H1 (cell line): ENCODE results near the gene MRPS18B. TPM values are rescaled to one million over a fixed set of nuclear protein-coding genes. Genes with fewer than 3 reads are reported as not detected.

Experiments used
- CTCF ChIA-PET: fragments of 300-600 bp; sonication (Branson Sonifier 250); formaldehyde crosslinking; loops from one replicate; lab custom pipeline; 2021; ENCODE audit not compliant: partially characterized antibody; lab: Charles Lee
- POLR2A ChIA-PET: fragments of 300-600 bp; sonication (Branson Sonifier 250); formaldehyde crosslinking; loops from one replicate; lab custom pipeline; 2021; ENCODE audit warnings: inconsistent platforms; ENCODE audit not compliant: partially characterized antibody; lab: Charles Lee
- DNase-seq, 2 experiments: peaks; one replicate each; pipeline versions ENCODE4 v3.0.0 to v3.0.0-alpha.2; 2010 to 2022; ENCODE audit warnings: low spot score in 2 of 2, low read depth in 1 of 2, mixed read lengths in 1 of 2
- FAIRE-seq: peaks from 2 replicates; lab custom pipeline; 2011; peaks lifted over from hg19 to GRCh38; lab: Jason Lieb, UNC
- H2AFZ ChIP-seq: 2 replicates; pipeline ENCODE4 v1.8.1; 2012; ENCODE audit warnings: low read length, inconsistent platforms
- H2AK5ac ChIP-seq: 2 replicates; pipeline ENCODE4 v1.6.1; 2013; ENCODE audit warnings: low read depth, low read length
- H2BK120ac ChIP-seq: replicated peaks from 2 replicates; pipeline ENCODE3; 2013; ENCODE audit warnings: low read depth, low read length, inconsistent platforms
- H2BK12ac ChIP-seq: 2 replicates; pipeline ENCODE4 v1.6.1; 2013; ENCODE audit warnings: low read depth, low read length
- H2BK15ac ChIP-seq: 2 replicates; pipeline ENCODE4 v1.6.1; 2013; ENCODE audit warnings: low read length
- H2BK20ac ChIP-seq: 2 replicates; pipeline ENCODE4 v1.6.1; 2013; ENCODE audit warnings: low read length
- H2BK5ac ChIP-seq: 2 replicates; pipeline ENCODE4 v1.6.1; 2013; ENCODE audit warnings: low read depth, low read length
- H3K14ac ChIP-seq: 2 replicates; pipeline ENCODE4 v1.6.1; 2013; ENCODE audit warnings: inconsistent platforms; ENCODE audit not compliant: insufficient read length
- H3K18ac ChIP-seq: 2 replicates; pipeline ENCODE4 v1.6.1; 2013; ENCODE audit warnings: low read length; ENCODE audit errors: extremely low read depth
- H3K23ac ChIP-seq: 2 replicates; pipeline ENCODE4 v1.6.1; 2013; ENCODE audit warnings: inconsistent platforms; ENCODE audit not compliant: insufficient read length
- H3K23me2 ChIP-seq: 2 replicates; pipeline ENCODE4 v1.6.1; 2013; ENCODE audit warnings: low read depth, low read length
- H3K27ac ChIP-seq: 2 replicates; pipeline ENCODE4 v1.6.1; 2011; ENCODE audit warnings: low read depth, low read length, inconsistent platforms
- H3K27me3 ChIP-seq, 4 experiments: replicated peaks in 1 of 4; 1 replicate in 1 of 4; 2 replicates in 3 of 4; pipeline versions ENCODE4 v1.6.1 to v1.8.1; 2011 to 2013; ENCODE audit warnings: low read length in 3 of 4, mild to moderate bottlenecking in 3 of 4, inconsistent platforms in 2 of 4, mixed read lengths in 2 of 4, moderate library complexity in 1 of 4; ENCODE audit not compliant: control insufficient read depth in 3 of 4, insufficient read depth in 3 of 4; ENCODE audit errors: extremely low read depth in 1 of 4
- H3K36me3 ChIP-seq, 4 experiments: 2 replicates each; pipeline versions ENCODE4 v1.6.1 to v1.8.1; 2011 to 2013; ENCODE audit warnings: mild to moderate bottlenecking in 4 of 4, low read length in 3 of 4, moderate library complexity in 2 of 4, control low read depth in 1 of 4, inconsistent platforms in 1 of 4; ENCODE audit not compliant: insufficient read depth in 4 of 4, control insufficient read depth in 2 of 4
- H3K4ac ChIP-seq: replicated peaks from 2 replicates; pipeline ENCODE3; 2013; ENCODE audit warnings: low read length, low read depth, mixed read lengths, inconsistent platforms; ENCODE audit not compliant: insufficient read length
- H3K4me1 ChIP-seq, 4 experiments: replicated peaks in 1 of 4; 1 replicate in 1 of 4; 2 replicates in 3 of 4; pipeline versions ENCODE4 v1.6.1 to v1.8.1; 2011 to 2013; ENCODE audit warnings: low read length in 3 of 4, inconsistent platforms in 2 of 4, mixed read lengths in 1 of 4; ENCODE audit not compliant: insufficient read depth in 4 of 4, control insufficient read depth in 3 of 4
- H3K4me2 ChIP-seq, 2 experiments: 2 replicates each; pipeline versions ENCODE4 v1.6.1 to v1.8.1; 2011 to 2013; ENCODE audit warnings: low read depth in 2 of 2, low read length in 2 of 2, control low read depth in 1 of 2, inconsistent platforms in 1 of 2, mild to moderate bottlenecking in 1 of 2; ENCODE audit not compliant: insufficient read depth in 1 of 2
- H3K4me3 ChIP-seq, 4 experiments: fragments of 200-600, 300-600 bp in 1 of 4; sonication (generic), shearing (Covaris generic), sonication (Bioruptor Twin) in 1 of 4; 2 replicates each; pipeline versions ENCODE4 v1.5.1 to v1.8.1; 2011 to 2016; ENCODE audit warnings: low read length in 4 of 4, low read depth in 3 of 4, control low read depth in 2 of 4, inconsistent platforms in 2 of 4, mild to moderate bottlenecking in 2 of 4, mixed read lengths in 1 of 4, moderate library complexity in 1 of 4; ENCODE audit not compliant: insufficient read depth in 2 of 4; ENCODE audit errors: extremely low read depth in 1 of 4
- H3K56ac ChIP-seq: replicated peaks from 2 replicates; pipeline ENCODE3; 2013; ENCODE audit warnings: low read depth, mild to moderate bottlenecking, mixed read lengths, low read length, inconsistent platforms; ENCODE audit not compliant: insufficient read length
- H3K79me1 ChIP-seq: 2 replicates; pipeline ENCODE4 v1.6.1; 2013; ENCODE audit warnings: low read depth, low read length, control low read depth
- H3K79me2 ChIP-seq, 2 experiments: 2 replicates each; pipeline versions ENCODE4 v1.6.1 to v1.8.1; 2012 to 2013; ENCODE audit warnings: low read length in 2 of 2, mild to moderate bottlenecking in 2 of 2, inconsistent platforms in 1 of 2; ENCODE audit not compliant: insufficient read depth in 2 of 2, control insufficient read depth in 1 of 2
- H3K9ac ChIP-seq, 4 experiments: replicated peaks in 1 of 4; 1 replicate in 1 of 4; 2 replicates in 3 of 4; pipeline versions ENCODE4 v1.6.1 to v1.8.1; 2011 to 2013; ENCODE audit warnings: low read depth in 3 of 4, low read length in 3 of 4, control low read depth in 2 of 4, mild to moderate bottlenecking in 2 of 4, moderate library complexity in 2 of 4, inconsistent platforms in 1 of 4; ENCODE audit errors: extremely low read depth in 1 of 4
- H3K9me3 ChIP-seq, 2 experiments: 2 replicates each; pipeline versions ENCODE4 v1.6.1 to v1.8.1; 2012 to 2013; ENCODE audit warnings: mild to moderate bottlenecking in 2 of 2, moderate library complexity in 2 of 2, control low read depth in 1 of 2, inconsistent platforms in 1 of 2, low read depth in 1 of 2, low read length in 1 of 2, mixed read lengths in 1 of 2; ENCODE audit not compliant: insufficient read depth in 2 of 2
- H4K20me1 ChIP-seq, 2 experiments: replicated peaks in 1 of 2; 2 replicates each; pipeline versions ENCODE3 to v1.8.1; 2011 to 2013; ENCODE audit warnings: inconsistent platforms in 2 of 2, low read length in 2 of 2, mild to moderate bottlenecking in 1 of 2; ENCODE audit not compliant: insufficient read depth in 2 of 2, control insufficient read depth in 1 of 2
- H4K5ac ChIP-seq: 2 replicates; pipeline ENCODE4 v1.6.1; 2013; ENCODE audit warnings: low read length, low read depth, mixed read lengths, inconsistent platforms; ENCODE audit not compliant: insufficient read length
- H4K8ac ChIP-seq: 2 replicates; pipeline ENCODE4 v1.8.0; 2013; ENCODE audit warnings: mild to moderate bottlenecking, moderate library complexity, low read length, inconsistent platforms; ENCODE audit not compliant: insufficient read depth; ENCODE audit errors: extremely low read depth
- H4K91ac ChIP-seq: replicated peaks from 2 replicates; pipeline ENCODE3; 2013; ENCODE audit warnings: low read length, mixed read lengths, inconsistent platforms; ENCODE audit not compliant: insufficient read length
- CHD1 ChIP-seq: IDR thresholded peaks from 2 replicates; pipeline ENCODE4 v1.6.1; 2012; ENCODE audit warnings: low read depth, low read length, improper control_type of control experiment
- E2F6 ChIP-seq: IDR thresholded peaks from 2 replicates; pipeline ENCODE4 v1.6.1; 2012; ENCODE audit warnings: inconsistent platforms
- FOSL1 ChIP-seq: IDR thresholded peaks from 2 replicates; pipeline ENCODE4 v1.6.1; 2011; ENCODE audit warnings: mild to moderate bottlenecking, low read depth, low read length, moderate library complexity; ENCODE audit not compliant: insufficient read depth
- JUN ChIP-seq: IDR thresholded peaks from 2 replicates; pipeline ENCODE4 v1.6.1; 2011; ENCODE audit warnings: low read depth, mild to moderate bottlenecking, improper control_type of control experiment, low read length
- KDM4A ChIP-seq: IDR thresholded peaks from one replicate; pipeline ENCODE4 v1.7.1; 2012; ENCODE audit warnings: low read depth, mild to moderate bottlenecking, moderate library complexity, low read length, inconsistent platforms; ENCODE audit not compliant: severe bottlenecking
- SAP30 ChIP-seq: fragments of 300-600 bp; sonication (generic); IDR thresholded peaks from 2 replicates; pipeline ENCODE4 v1.7.1; 2012; ENCODE audit warnings: low read length, moderate library complexity, mild to moderate bottlenecking, inconsistent platforms; ENCODE audit not compliant: insufficient read depth, insufficient replicate concordance
- SIRT6 ChIP-seq: IDR thresholded peaks from one replicate; pipeline ENCODE4 v1.7.1; 2012; ENCODE audit warnings: low read length, inconsistent platforms
- WGBS, 2 experiments: shearing (Covaris generic) in 1 of 2; methylation state at CpG; one replicate each; pipeline versions ENCODE4 v1.1.6 to v1.1.7; 2013 to 2015; ENCODE audit warnings: low lambda C conversion rate in 2 of 2, mixed read lengths in 2 of 2, inconsistent platforms in 1 of 2, low coverage in 1 of 2, missing lambda C conversion rate in 1 of 2; ENCODE audit not compliant: insufficient replicate concordance in 2 of 2, insufficient coverage in 1 of 2, insufficient read length in 1 of 2; ENCODE audit errors: extremely low coverage in 1 of 2, missing lambda C conversion rate in 1 of 2; 5-methylcytosine and 5-hydroxymethylcytosine counted together
- long read RNA-seq, 2 experiments: library from RNA in 1 of 2; library from capped mRNA in 1 of 2; stranded (forward); transcript quantifications; one replicate each; pipeline ENCODE4 v2.0.0, GENCODE V29; 2021; ENCODE audit warnings: inconsistent platforms in 1 of 2
- polyA minus RNA-seq, 3 experiments: library from RNA; depleted of rRNA, polyadenylated mRNA; stranded (reverse); fragments of >200 nt; gene quantifications; 1 replicate in 2 of 3; 2 replicates in 1 of 3; pipeline ENCODE4 v1.2.3, GENCODE V29; 2011
- polyA plus RNA-seq, 7 experiments: library from polyadenylated mRNA; depleted of rRNA in 3 of 7; stranded (reverse) in 5 of 7; unstranded in 2 of 7; fragments of >200 nt in 5 of 7; fragments of 200-250 nt in 2 of 7; gene quantifications; 1 replicate in 5 of 7; 2 replicates in 1 of 7; 4 replicates in 1 of 7; pipeline versions ENCODE4 v1.2.1 to v1.2.3, GENCODE V29; 2011 to 2013; ENCODE audit warnings: missing spikeins in 2 of 7, mixed read lengths in 2 of 7
- total RNA-seq: library from RNA; stranded (reverse); fragmentation: NEBNext Ultra II Directional; extraction: Animal tissue kit (Norgen Biotek cat#: 25700); gene quantifications from 2 replicates; pipeline ENCODE4 v1.2.1, GENCODE V29; 2021

MRPS18B gene
- total RNA-seq (57.8 and 60.7 TPM in 2 replicates), polyA plus RNA-seq (2011; rRNA removed) (75.8 and 83.3 TPM in 2 replicates), polyA minus RNA-seq (2011; rRNA and poly(A)+ RNA removed) (69.9 and 81.4 TPM in 2 replicates)
- polyA plus RNA-seq (2011; cell fraction: cytosol; rRNA removed), result 85.9 TPM
- 59.8 TPM for polyA plus RNA-seq (2011; cell fraction: nucleus; rRNA removed)
- polyA plus RNA-seq (2012, experiment 1 of 2), result 57.4 to 62.5 TPM (median 60.3 TPM) in 4 replicates
- 75.9 TPM for polyA plus RNA-seq (2012, experiment 2 of 2)
- polyA plus RNA-seq (2013, experiment 1 of 2), result 54.3 TPM
- 49.2 TPM for polyA plus RNA-seq (2013, experiment 2 of 2)
- 47.1 TPM for polyA minus RNA-seq (2011; cell fraction: cytosol; rRNA and poly(A)+ RNA removed)
- 20.3 TPM for polyA minus RNA-seq (2011; cell fraction: nucleus; rRNA and poly(A)+ RNA removed)
- long read RNA-seq, experiment 1, transcript MRPS18B-206 (7 exons, 1,532 nt), result major isoform, 40 of 73 reads
- long read RNA-seq, experiment 1, partial matches to known transcripts, result 29 of 73 reads
- long read RNA-seq, experiment 1, other reads (novel, unspliced or antisense), result 3 of 73 reads
- long read RNA-seq, experiment 2, transcript MRPS18B-206 (7 exons, 1,532 nt), result major isoform, 197 of 210 reads
- long read RNA-seq, experiment 2, partial matches to known transcripts, result 1 of 210 reads
- long read RNA-seq, experiment 2, other reads (novel, unspliced or antisense), result 12 of 210 reads

- POLR2A ChIA-PET, result interaction anchor here (0.6 to 3.8 kb wide), 45 partner anchors 8 to 607 kb away, joined by 3 to 43 read pairs (median 4); partner anchors contain the start of genes ABCF1, ATAT1, C6orf136 and DHX16
- peaks cover 9 to 45% (median 22%) of the 10 kb centered on the region in 4 experiments for H3K36me3 ChIP-seq
- peak; percentile 41; the same call in 1 of the 2 replicates for TF ChIP-seq E2F6
- no peak for TF ChIP-seq FOSL1
- TF ChIP-seq KDM4A, result peak; percentile 29
- no peak for TF ChIP-seq JUN
- no peak for TF ChIP-seq SIRT6
- TF ChIP-seq CHD1, result peak; percentile 14; the same call in 1 of the 2 replicates
- peak; percentile 99 for TF ChIP-seq SAP30
Observed at GRCh38 chr6:30617565-30618269, at the start of gene MRPS18B. TSS of gene MRPS18B (plus strand) at chr6:30617840. CDS start at chr6:30617866, 26 bp downstream.

More at GRCh38 chr6:30617565-30618269, at the start of gene MRPS18B:
- 1% methylated on average over 34 of the region's 34 CpGs; no CpG with 5 or more reads in 1 of the 2 experiments for WGBS, 2 experiments
- Histone ChIP-seq H3K9me3 (no peaks in the 10 kb centered on the region), H3K14ac (no peak within 1 kb of the TSS), H4K5ac (peak within 1 kb of the TSS; percentile 86), H4K8ac (peak within 1 kb of the TSS; percentile 97; the same call in 1 of the 2 replicates), H3K79me1 (peaks cover 6% of the 10 kb centered on the region; the same call in 1 of the 2 replicates), H3K27me3 (no peaks in the 10 kb centered on the region), H2BK120ac (peak within 1 kb of the TSS; percentile 16), H3K4ac (peak within 1 kb of the TSS; percentile 20), H2BK15ac (peak within 1 kb of the TSS; percentile 88; the same call in 1 of the 2 replicates), H3K9ac (peak within 1 kb of the TSS; percentile 99 to 100 (median 100)), H3K4me3 (peak within 1 kb of the TSS; percentile 90 to 97 (median 96)), H2BK5ac (peak within 1 kb of the TSS; percentile 97), H3K23ac (no peak within 1 kb of the TSS), H4K20me1 (peaks cover 0 to 2% of the 10 kb centered on the region in 2 experiments), H3K4me1 (peaks cover 0 to 6% (median 4%) of the 10 kb centered on the region in 4 experiments; a peak in 4 of 7 replicates), H2BK12ac (peak within 1 kb of the TSS; percentile 99), H3K27ac (peak within 1 kb of the TSS; percentile 99), H4K91ac (peak within 1 kb of the TSS; percentile 67), H3K56ac (peak within 1 kb of the TSS; percentile 57), H3K18ac (peak within 1 kb of the TSS; percentile 95), H2AK5ac (peak within 1 kb of the TSS; percentile 55), H3K79me2 (peaks cover 4 to 55% of the 10 kb centered on the region in 2 experiments; a peak in 3 of 4 replicates), H3K4me2 (peak within 1 kb of the TSS; percentile 96 to 98), H3K23me2 (peaks cover 14% of the 10 kb centered on the region), H2AFZ (peak within 1 kb of the TSS; percentile 94), H2BK20ac (peak within 1 kb of the TSS; percentile 53; the same call in 1 of the 2 replicates)
- CTCF ChIA-PET, result interaction anchor here (0.9 to 1.7 kb wide), 3 partner anchors 15 to 113 kb away, joined by 3 to 6 read pairs (median 3); no protein-coding TSS in a partner anchor
- FAIRE-seq, result peak; percentile 28
- peak; percentile 83 to 92 for DNase-seq
